H4 (cell line): ENCODE measurements around the gene CUL9. TPM values are rescaled to one million over a fixed set of nuclear protein-coding genes. Genes with fewer than 3 reads are reported as not detected.
"Not testable (repeated sequence)": the region's sequence is repeated elsewhere in the genome, so short reads cannot be mapped to it uniquely, and the experiment has no call there.

Source experiments
- DNase-seq: peaks from one replicate; pipeline ENCODE4 v3.0.0-alpha.2; 2015; ENCODE audit warnings: low spot score
- total RNA-seq: library from RNA; depleted of rRNA; stranded (reverse); fragments of >200 nt; shearing (Covaris generic); gene quantifications from 2 replicates; pipeline ENCODE4 v1.2.3, GENCODE V29; 2014; rRNA removed

Gene CUL9
- total RNA-seq, result 18.2 and 18.5 TPM in 2 replicates

- DNase-seq, result peak; percentile 79
These were observed at the start of gene CUL9 for GRCh38 chr6:43181942-43182860. TSS of gene CUL9 (plus strand) at chr6:43182196. CDS start at chr6:43184311, 2,115 bp downstream.

GRCh38 chr6:43138267-43138666 is 43.7 kb upstream of the CUL9 start:
- no peak for DNase-seq

GRCh38 chr6:43139973-43140372 is 42.0 kb upstream of the CUL9 start:
- DNase-seq, result not testable (repeated sequence)

- no peak for DNase-seq
These were observed 40.4 kb upstream of the CUL9 start for GRCh38 chr6:43141644-43142043.

GRCh38 chr6:43142101-43142500 is 39.9 kb upstream of the CUL9 start:
- DNase-seq, result no peak

GRCh38 chr6:43143235-43144128 is 38.5 kb upstream of the CUL9 start:
- peak; percentile 80 for DNase-seq

GRCh38 chr6:43144879-43145278 is 37.1 kb upstream of the CUL9 start:
- DNase-seq, result no peak

- DNase-seq, result no peak
These were observed 35.7 kb upstream of the CUL9 start for GRCh38 chr6:43146261-43146660.

- no peak for DNase-seq
These were observed 35.0 kb upstream of the CUL9 start for GRCh38 chr6:43146709-43147688.

- no peak for DNase-seq
These were observed 34.1 kb upstream of the CUL9 start for GRCh38 chr6:43147691-43148477.

- DNase-seq, result no peak
These were observed 32.7 kb upstream of the CUL9 start for GRCh38 chr6:43149265-43149664.

- DNase-seq, result no peak
These were observed 31.8 kb upstream of the CUL9 start for GRCh38 chr6:43150051-43150751.

- no peak for DNase-seq
These were observed 22.4 kb upstream of the CUL9 start for GRCh38 chr6:43159599-43159998.

- DNase-seq, result no peak
These were observed 18.1 kb upstream of the CUL9 start for GRCh38 chr6:43163899-43164298.

GRCh38 chr6:43170417-43170930 is 11.5 kb upstream of the CUL9 start:
- DNase-seq, result peak; percentile 89

- peak; percentile 100 for DNase-seq
These were observed 10.9 kb upstream of the CUL9 start, which contains the start of gene SRF for GRCh38 chr6:43170931-43171706. TSS of gene SRF (plus strand) at chr6:43171269. CDS start at chr6:43171657, 388 bp downstream.

- no peak for DNase-seq
These were observed 10.3 kb upstream of the CUL9 start for GRCh38 chr6:43171707-43172103.
